Neural cell (in vitro differentiated cells): Measurements from ENCODE around the gene ARID1B. TPM values are rescaled to one million over a fixed set of nuclear protein-coding genes. Genes with fewer than 3 reads are reported as not detected.

Experiments used
- H2AFZ ChIP-seq: fragments of 200-600, 300-800 bp; sonication (generic), shearing (Covaris generic); 2 replicates; pipeline ENCODE4 v1.6.0; 2014; ENCODE audit warnings: low read depth, mild to moderate bottlenecking, antibody characterized with exemption, low read length, moderate library complexity
- H3F3A ChIP-seq: fragments of 200-600 bp; shearing (Covaris generic); 2 replicates; pipeline ENCODE4 v1.6.1; 2016; ENCODE audit warnings: mild to moderate bottlenecking, moderate library complexity, mixed read lengths, antibody characterized with exemption, low read length; ENCODE audit not compliant: insufficient read depth, poor library complexity, severe bottlenecking
- H3K27ac ChIP-seq: fragments of 200-600, 300-800 bp; sonication (generic), shearing (Covaris generic); 2 replicates; pipeline ENCODE4 v1.5.1; 2014; ENCODE audit warnings: mild to moderate bottlenecking, low read length, moderate library complexity
- H3K27me3 ChIP-seq: fragments of 300-800, 200-600 bp; sonication (generic), shearing (Covaris generic); 2 replicates; pipeline ENCODE4 v1.6.0; 2014; ENCODE audit warnings: mild to moderate bottlenecking, low read depth, low read length, moderate library complexity; ENCODE audit not compliant: insufficient read depth
- H3K36me3 ChIP-seq: fragments of 300-800, 200-600 bp; sonication (generic), shearing (Covaris generic); 2 replicates; pipeline ENCODE4 v1.5.1; 2014; ENCODE audit warnings: mild to moderate bottlenecking, antibody characterized with exemption, low read length, moderate library complexity; ENCODE audit not compliant: insufficient read depth
- H3K4me2 ChIP-seq: fragments of 300-800, 200-600 bp; sonication (generic), shearing (Covaris generic); 2 replicates; pipeline ENCODE4 v1.6.0; 2014; ENCODE audit warnings: mild to moderate bottlenecking, low read length
- H3K4me3 ChIP-seq: fragments of 300-800, 200-600 bp; sonication (generic), shearing (Covaris generic); 2 replicates; pipeline ENCODE4 v1.5.1; 2014; ENCODE audit warnings: mild to moderate bottlenecking, low read length, moderate library complexity
- H3K79me2 ChIP-seq: fragments of 200-600 bp; shearing (Covaris generic); replicated peaks from 2 replicates; pipeline ENCODE4 v1.6.0; 2014; ENCODE audit warnings: mild to moderate bottlenecking, low read length, moderate library complexity; ENCODE audit not compliant: insufficient read depth
- H3K9ac ChIP-seq: fragments of 300-800, 200-600 bp; sonication (generic), shearing (Covaris generic); 2 replicates; pipeline ENCODE4 v1.6.1; 2016; ENCODE audit warnings: mild to moderate bottlenecking, low read length, mixed read lengths
- H3K9me2 ChIP-seq: fragments of 200-600 bp; shearing (Covaris generic); 2 replicates; pipeline ENCODE4 v1.6.1; 2016; ENCODE audit warnings: mild to moderate bottlenecking, low read length, mixed read lengths; ENCODE audit not compliant: insufficient read depth
- H3K9me3 ChIP-seq: fragments of 200-600, 300-800 bp; sonication (generic), shearing (Covaris generic); 2 replicates; pipeline ENCODE4 v1.6.1; 2016; ENCODE audit warnings: mild to moderate bottlenecking, mixed run types, low read length, moderate library complexity, mixed read lengths
- H4K20me1 ChIP-seq: fragments of 200-600 bp; shearing (Covaris generic); 2 replicates; pipeline ENCODE4 v1.6.1; 2016; ENCODE audit warnings: mild to moderate bottlenecking, mixed run types; ENCODE audit not compliant: insufficient read depth
- CTCF ChIP-seq: fragments of 450-650 bp; IDR thresholded peaks from 2 replicates; pipeline ENCODE4 v1.5.1; 2014; ENCODE audit warnings: antibody characterized with exemption, mild to moderate bottlenecking, moderate library complexity; ENCODE audit not compliant: poor library complexity, severe bottlenecking
- EP300 ChIP-seq: fragments of 450-650 bp; conservative IDR thresholded peaks from 2 replicates; pipeline ENCODE4 v1.6.1; 2014; ENCODE audit warnings: antibody characterized with exemption, mild to moderate bottlenecking, moderate library complexity; ENCODE audit not compliant: poor library complexity, severe bottlenecking
- EZH2 ChIP-seq: fragments of 200-600, 300-800 bp; shearing (Covaris generic), sonication (generic); IDR thresholded peaks from 2 replicates; pipeline ENCODE4 v1.6.1; 2014; ENCODE audit warnings: antibody characterized with exemption, low read length, borderline replicate concordance, mild to moderate bottlenecking; ENCODE audit not compliant: insufficient read depth, poor library complexity, severe bottlenecking
- MXI1 ChIP-seq: fragments of 450-650 bp; conservative IDR thresholded peaks from 2 replicates; pipeline ENCODE4 v1.6.1; 2014; ENCODE audit warnings: antibody characterized with exemption, mild to moderate bottlenecking; ENCODE audit not compliant: poor library complexity, severe bottlenecking
- POLR2AphosphoS5 ChIP-seq: IDR thresholded peaks from 2 replicates; pipeline ENCODE4 v1.6.1; 2012
- RAD21 ChIP-seq: fragments of 450-650 bp; conservative IDR thresholded peaks from 2 replicates; pipeline ENCODE4 v1.6.1; 2014; ENCODE audit warnings: antibody characterized with exemption, mild to moderate bottlenecking, moderate library complexity
- REST ChIP-seq: IDR thresholded peaks from 2 replicates; pipeline ENCODE4 v1.6.1; 2012; ENCODE audit warnings: borderline replicate concordance
- SMC3 ChIP-seq: fragments of 450-650 bp; conservative IDR thresholded peaks from 2 replicates; pipeline ENCODE4 v1.6.1; 2014; ENCODE audit warnings: antibody characterized with exemption, mild to moderate bottlenecking, moderate library complexity; ENCODE audit not compliant: poor library complexity
- TAF1 ChIP-seq: IDR thresholded peaks from 2 replicates; pipeline ENCODE4 v1.6.1; 2012; ENCODE audit warnings: low read depth
- polyA plus RNA-seq: library from polyadenylated mRNA; depleted of rRNA; stranded (reverse); fragments of >200 nt; gene quantifications from 2 replicates; pipeline ENCODE4 v1.2.3, GENCODE V29; 2014

The ARID1B gene
- polyA plus RNA-seq, 1 donor from 2014 or later = 35.0 TPM

- Histone ChIP-seq H3K36me3 (no peaks in the 10 kb centered on the region), H3F3A (peaks cover 3% of the 10 kb centered on the region), H3K27ac (no peak overlapping the region), H4K20me1 (no peaks in the 10 kb centered on the region), H3K9me3 (no peaks in the 10 kb centered on the region), H3K4me3 (no peak overlapping the region), H3K27me3 (no peaks in the 10 kb centered on the region), H3K9me2 (no peaks in the 10 kb centered on the region), H3K9ac (no peak overlapping the region), H2AFZ (no peak overlapping the region), H3K4me2 (no peak overlapping the region), H3K79me2 (peaks cover 29% of the 10 kb centered on the region)
- no peak for TF ChIP-seq REST
- TF ChIP-seq MXI1 = no peak
- no peak for TF ChIP-seq TAF1
- no peak for TF ChIP-seq EZH2
- no peak for TF ChIP-seq CTCF
- TF ChIP-seq POLR2AphosphoS5 = no peak
- TF ChIP-seq RAD21 = no peak
- TF ChIP-seq SMC3 = no peak
- no peak for TF ChIP-seq EP300
These were observed 120.8 kb downstream of the ARID1B start for GRCh38 chr6:156897907-156898531.

GRCh38 chr6:156899071-156899470, 121.9 kb downstream of the ARID1B start:
- H3K36me3 ChIP-seq = no peaks in the 10 kb centered on the region
- H4K20me1 ChIP-seq = no peaks in the 10 kb centered on the region
- no peak overlapping the region for H2AFZ ChIP-seq
- H3K27ac ChIP-seq = no peak overlapping the region
- peaks cover 3% of the 10 kb centered on the region for H3F3A ChIP-seq
- H3K27me3 ChIP-seq = no peaks in the 10 kb centered on the region
- H3K9me3 ChIP-seq = no peaks in the 10 kb centered on the region
- no peak for TF ChIP-seq EP300
- TF ChIP-seq RAD21 = no peak
- no peak for TF ChIP-seq REST
- no peak for TF ChIP-seq SMC3
- TF ChIP-seq MXI1 = no peak
- TF ChIP-seq POLR2AphosphoS5 = no peak
- TF ChIP-seq CTCF = no peak
- no peak for TF ChIP-seq TAF1
- no peak for TF ChIP-seq EZH2
- H3K9ac ChIP-seq = no peak overlapping the region
- no peaks in the 10 kb centered on the region for H3K9me2 ChIP-seq
- no peak overlapping the region for H3K4me2 ChIP-seq
- no peak overlapping the region for H3K4me3 ChIP-seq
- peaks cover 29% of the 10 kb centered on the region for H3K79me2 ChIP-seq
